Endometrium (tissue), 2 donors: ENCODE data around the gene CCDC171.
"Not testable (repeated sequence)": the region's sequence is repeated elsewhere in the genome, so short reads cannot be mapped to it uniquely, and the experiment has no call there.

ENCODE experiments used
- FAIRE-seq: peaks from 2 replicates; lab custom pipeline; 2012; peaks lifted over from hg19 to GRCh38; lab: Jason Lieb, UNC
- donor health status: control.
- donor health status: control.

CCDC171 gene

DNA sequence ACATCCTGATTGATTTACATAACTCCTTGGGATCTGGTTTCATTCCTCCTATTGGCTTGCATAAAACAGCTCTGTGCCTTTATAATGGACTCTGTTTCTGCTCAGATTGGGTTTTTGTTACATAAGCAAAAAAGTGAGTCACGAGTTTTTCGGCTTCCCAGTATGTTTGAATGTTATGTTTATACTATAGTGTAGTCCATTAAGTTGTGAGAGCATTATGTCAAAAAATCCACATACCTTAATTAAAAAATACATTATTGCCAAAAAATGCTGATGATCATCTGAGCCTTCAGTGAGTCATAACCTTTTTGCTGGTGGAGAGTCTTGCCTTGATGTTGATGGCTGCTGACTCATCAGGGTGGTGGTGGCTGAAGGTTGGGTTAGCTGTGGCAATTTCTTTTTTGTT, 144.6 kb downstream of the CCDC171 start:
- no peak for FAIRE-seq

GRCh38 chr9:15699876-15700559, 147.2 kb downstream of the CCDC171 start:
- FAIRE-seq: not testable (repeated sequence)

- FAIRE-seq: no peak
Observed at GRCh38 chr9:15707000-15707399, 154.2 kb downstream of the CCDC171 start.

DNA sequence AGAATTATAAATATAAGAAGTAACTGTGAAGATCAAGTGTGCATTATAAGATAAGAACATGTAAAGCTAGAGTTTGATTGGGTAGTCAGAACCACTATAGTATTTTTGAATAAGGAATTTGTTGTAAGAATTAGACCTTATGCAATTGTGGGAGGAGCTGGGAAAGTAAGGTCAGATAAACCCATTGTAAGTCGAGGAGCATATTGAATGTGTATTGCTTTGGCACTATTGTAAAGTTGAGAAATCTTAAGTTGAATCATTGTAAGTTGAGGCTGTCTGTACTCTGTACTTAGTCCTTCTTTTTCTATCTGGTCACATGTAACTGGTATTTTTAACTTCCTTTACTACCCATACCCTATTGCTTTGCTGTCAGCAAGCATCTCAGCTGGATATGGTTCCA, 158.7 kb downstream of the CCDC171 start:
- no peak for FAIRE-seq

GRCh38 chr9:15711931-15712330, 159.1 kb downstream of the CCDC171 start:
- no peak for FAIRE-seq

DNA sequence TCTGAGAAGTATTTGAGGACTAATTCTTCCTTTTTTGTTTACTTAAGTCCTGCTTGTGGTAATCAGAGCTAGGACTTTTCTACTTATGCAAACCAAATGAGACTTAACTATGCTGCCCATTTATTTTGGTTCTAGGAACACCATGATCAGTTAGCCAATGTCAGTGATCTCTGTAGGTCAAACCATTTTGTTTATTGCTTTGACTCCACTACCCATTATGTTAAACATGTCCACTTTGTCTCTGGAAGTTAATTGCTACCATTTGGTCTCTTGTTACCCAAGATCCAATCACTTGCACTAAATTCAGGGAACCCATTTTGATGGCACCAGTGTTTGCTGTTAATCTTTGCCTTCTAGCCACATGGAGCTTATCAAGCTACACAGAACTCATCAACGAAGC, 161.9 kb downstream of the CCDC171 start:
- no peak for FAIRE-seq

DNA sequence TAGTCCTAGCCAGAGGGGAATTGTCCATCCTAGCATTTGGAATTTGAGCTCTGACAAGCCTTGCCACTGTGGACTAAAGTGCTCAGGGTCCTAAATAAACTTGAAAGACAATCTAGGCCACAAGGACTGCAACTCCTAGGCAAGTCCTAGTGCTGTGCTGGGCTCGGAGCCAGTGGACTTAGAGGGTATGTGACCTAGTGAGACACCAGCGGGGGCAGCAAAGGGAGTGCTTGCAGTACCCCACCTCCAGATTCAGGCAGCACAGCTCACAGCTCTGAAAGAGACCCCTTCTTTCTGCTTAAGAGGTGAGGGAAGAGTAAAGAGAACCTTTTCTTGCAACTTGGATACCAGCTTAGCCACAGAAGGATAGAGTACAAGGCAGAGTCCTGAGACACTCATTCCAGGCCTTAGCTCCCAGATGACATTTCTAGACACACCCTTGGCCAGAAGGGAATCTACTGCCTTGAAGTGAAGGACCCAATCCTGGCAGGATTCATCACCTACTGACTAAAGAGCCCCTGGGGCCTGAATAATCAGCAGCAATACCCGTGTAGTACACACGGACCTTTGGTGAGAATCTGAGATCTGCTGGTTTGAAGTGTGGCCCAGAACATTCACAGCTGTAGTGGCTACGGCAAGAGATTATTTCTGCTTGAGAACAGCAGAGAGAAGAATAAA, 164.6 kb downstream of the CCDC171 start:
- no peak for FAIRE-seq

GRCh38 chr9:15718423-15718822, 165.6 kb downstream of the CCDC171 start:
- no peak for FAIRE-seq

DNA sequence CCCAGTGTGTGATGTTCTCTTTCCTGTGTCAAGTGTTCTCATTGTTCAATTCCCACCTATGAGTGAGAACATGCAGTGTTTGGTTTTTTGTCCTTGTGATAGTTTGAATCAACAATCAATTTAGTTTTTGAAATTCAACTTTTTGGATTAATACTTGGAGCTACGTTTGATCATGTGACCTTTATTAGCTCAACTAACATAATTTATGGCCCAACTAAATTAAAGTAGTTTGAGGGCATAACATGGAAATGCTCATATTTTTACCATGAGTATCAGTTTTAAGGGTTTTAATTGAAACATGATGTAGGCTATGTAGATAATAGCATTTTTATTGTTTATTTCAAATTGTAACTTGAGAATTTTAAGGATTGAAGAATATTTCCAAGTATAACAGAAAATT, 168.0 kb downstream of the CCDC171 start:
- FAIRE-seq: no peak

DNA sequence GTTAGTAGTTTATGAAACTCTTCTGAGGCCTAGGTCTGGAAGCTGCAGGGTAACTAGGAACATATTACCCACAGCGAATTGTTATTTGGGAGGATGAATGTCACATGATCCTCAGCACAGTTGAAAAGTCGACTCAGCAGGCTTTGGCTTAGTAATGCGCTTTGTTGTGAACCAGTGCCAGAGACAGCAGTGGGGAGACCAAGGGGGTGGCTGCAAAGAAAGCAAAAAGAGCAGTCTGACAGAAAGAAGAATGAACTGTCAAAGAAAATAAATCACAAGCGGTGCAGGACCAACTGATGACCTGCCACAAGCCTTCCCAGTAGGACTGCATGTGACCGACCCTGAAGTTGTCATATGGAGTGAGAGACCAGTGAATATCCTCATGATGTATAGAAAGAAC, 170.0 kb downstream of the CCDC171 start:
- no peak for FAIRE-seq

DNA sequence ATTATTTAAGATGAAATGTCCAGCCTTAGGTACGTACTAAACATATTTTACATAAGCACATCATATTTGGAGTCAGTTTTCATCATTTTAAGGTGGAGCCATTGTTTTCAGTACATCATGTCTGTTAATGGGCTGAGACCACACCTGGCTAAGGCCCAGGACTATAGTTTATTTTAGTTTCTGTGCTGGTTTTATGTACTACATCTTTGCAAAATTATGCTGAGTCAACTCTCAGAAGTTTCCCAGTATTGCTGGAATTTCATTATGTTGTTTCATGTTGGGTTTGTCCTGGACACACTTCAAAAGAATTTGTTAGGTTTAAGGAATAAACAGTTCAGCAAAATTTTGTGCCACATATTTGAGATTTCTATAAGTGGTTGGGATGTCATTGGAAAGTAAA, 171.2 kb downstream of the CCDC171 start:
- FAIRE-seq: no peak

DNA sequence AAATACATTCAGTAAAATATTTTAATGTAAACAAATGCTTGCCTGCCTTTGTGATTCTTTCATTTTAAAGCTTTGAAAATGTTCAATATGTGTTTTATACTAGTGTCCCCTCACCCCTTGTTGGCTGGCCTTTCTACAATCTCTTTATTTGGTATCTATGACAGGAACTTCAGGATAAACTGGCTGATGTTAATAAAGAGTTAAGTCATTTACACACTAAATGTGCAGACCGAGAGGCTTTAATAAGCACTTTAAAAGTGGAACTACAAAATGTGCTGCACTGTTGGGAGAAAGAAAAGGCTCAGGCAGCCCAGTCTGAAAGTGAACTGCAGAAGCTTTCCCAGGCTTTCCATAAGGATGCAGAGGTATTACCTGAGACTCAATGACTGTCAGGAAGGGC, 171.8 kb downstream of the CCDC171 start:
- FAIRE-seq: no peak

- no peak for FAIRE-seq
Observed at GRCh38 chr9:15725953-15726352, 173.1 kb downstream of the CCDC171 start.

- FAIRE-seq: no peak
Observed at GRCh38 chr9:15729507-15729906, 176.7 kb downstream of the CCDC171 start.

GRCh38 chr9:15735083-15735857, 182.4 kb downstream of the CCDC171 start:
- no peak for FAIRE-seq

- FAIRE-seq: no peak
Observed at GRCh38 chr9:15736569-15736968, 183.7 kb downstream of the CCDC171 start.

DNA sequence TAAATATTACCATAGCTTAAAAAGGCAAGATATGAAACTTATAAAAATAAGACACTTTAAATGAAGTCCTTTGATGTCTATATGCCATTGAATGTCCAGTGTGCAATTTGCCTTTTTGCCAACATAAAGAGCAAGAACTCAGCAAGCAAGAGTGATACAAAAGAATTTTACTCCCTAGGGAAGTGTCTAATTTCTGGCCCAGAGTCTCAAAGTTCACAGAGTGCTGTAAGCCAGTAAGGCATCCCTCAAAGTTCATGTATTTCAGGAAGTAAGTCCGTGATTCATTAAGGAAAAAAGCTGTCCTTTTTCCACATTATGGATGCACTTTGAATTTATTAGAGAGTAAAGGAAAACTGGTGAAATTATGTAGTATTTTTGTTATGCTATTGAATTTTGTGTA, 185.2 kb downstream of the CCDC171 start:
- FAIRE-seq: no peak

GRCh38 chr9:15741015-15741414, 188.2 kb downstream of the CCDC171 start:
- no peak for FAIRE-seq

GRCh38 chr9:15743512-15743911, 190.7 kb downstream of the CCDC171 start:
- no peak for FAIRE-seq

DNA sequence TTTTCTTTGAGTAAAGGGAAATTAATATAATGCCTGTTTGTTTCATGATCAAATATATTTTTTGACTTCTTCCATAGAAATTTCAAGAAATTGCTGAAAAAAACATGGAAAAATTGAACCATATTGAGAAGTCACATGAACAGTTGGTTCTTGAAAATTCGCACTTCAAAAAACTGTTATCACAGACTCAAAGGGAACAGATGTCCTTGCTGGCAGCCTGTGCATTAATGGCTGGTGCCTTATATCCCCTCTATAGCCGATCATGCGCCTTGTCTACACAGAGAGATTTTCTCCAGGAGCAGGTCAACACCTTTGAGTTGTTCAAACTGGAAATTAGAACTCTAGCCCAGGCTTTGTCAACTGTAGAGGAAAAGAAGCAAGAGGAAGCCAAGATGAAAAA, 191.4 kb downstream of the CCDC171 start:
- no peak for FAIRE-seq

DNA sequence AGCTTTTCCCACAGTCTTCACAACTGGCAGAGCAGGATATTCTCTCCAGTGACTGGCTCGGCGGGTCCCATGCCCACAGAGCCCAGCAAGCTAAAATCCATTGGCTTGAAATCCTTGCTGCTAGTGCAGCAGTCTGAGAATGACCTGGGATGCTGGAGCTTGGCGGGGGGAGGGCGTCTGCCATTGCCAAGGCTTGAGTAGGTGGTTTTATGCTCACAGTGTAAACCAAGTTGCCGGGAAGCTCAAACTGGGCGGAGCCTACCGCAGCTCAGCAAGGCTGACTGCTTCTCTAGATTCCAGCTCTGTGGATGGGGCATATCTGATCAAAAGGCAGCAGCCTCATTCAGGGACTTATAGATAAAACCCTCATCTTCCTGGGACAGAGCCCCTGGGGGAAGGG, 194.1 kb downstream of the CCDC171 start:
- no peak for FAIRE-seq

DNA sequence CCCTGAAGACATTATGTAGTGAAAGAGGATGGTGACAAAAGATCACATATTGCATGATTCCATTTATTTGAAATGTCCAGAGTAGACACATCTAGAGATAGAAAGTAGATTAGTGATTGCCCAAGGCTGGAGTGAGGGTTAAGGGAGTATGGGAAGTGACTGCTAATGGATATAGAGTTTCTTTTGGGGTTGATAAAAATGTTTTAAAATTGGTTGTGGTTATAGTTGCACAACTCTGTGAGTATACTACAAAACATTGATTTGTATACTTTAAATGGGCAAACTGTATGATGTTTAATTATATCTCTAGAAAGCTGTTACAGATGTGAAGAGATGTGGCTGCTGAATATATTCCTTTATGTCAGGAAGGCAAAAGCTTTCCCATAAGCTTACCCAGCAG, 202.8 kb downstream of the CCDC171 start:
- no peak for FAIRE-seq

DNA sequence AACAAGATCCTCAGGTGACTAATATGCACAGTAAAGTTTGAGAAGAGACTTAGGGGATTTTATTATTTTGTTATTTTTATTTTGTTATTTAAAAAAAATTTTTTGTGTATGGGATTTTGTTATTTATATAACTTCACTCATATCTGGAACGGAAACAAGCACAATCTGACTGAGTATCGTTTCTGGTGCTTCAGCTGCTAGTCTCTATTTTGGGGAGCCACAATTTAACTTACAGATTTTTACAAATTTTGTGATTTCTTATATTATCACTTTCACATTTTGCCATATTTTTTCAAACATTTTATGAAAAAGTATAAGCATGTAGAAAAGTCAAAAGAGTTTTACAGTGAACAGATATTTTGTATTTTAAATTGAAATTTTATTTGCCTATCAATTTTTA, 208.7 kb downstream of the CCDC171 start:
- FAIRE-seq: no peak
